Measurements from ENCODE around the gene MYORG.

Gene MYORG

DNA sequence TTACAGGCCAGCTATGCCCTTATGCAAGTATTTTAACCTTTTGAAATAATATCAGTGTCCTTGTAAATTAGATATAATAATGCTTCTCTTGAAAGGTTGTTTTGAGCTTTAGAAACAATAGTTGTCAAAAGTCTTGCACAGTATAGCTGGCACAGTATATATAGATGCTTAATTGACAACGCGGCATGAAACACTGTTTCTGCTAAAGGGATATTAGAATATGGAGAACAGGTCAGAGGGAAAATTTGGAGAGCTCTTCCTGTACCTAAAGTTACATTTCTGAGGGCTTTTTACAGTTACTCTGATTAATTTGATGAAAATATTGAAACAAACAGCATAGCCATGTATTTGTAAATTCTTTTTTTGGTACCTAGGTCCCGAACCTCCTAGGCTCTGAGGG, 42.9 kb downstream of the MYORG start:
- DNase-seq (ENCODE audit: low read depth, low spot score) = no peak

GRCh38 chr9:34332076-34332964, 44.4 kb downstream of the MYORG start:
- DNase-seq (ENCODE audit: low read depth, low spot score) = peak; percentile 28

DNA sequence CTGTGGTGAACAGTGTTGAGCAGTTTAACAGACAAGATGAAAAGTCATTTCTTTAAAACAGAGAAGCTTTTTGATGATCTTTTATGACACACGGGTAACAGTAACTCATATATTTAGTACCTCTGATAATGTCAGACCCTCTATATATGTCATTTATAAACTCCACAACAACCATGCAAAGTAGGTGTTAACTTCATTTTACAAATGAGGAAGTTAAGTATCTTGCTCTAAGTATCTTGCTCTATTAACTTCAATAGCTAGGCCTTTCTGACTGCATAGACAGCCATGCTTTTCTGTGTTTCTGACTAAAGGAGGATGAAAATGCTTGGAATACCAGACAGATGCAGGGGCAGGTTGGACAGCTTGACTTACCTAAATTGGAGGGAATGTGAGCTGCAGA, 45.5 kb downstream of the MYORG start:
- DNase-seq (ENCODE audit: low read depth, low spot score) = no peak

DNA sequence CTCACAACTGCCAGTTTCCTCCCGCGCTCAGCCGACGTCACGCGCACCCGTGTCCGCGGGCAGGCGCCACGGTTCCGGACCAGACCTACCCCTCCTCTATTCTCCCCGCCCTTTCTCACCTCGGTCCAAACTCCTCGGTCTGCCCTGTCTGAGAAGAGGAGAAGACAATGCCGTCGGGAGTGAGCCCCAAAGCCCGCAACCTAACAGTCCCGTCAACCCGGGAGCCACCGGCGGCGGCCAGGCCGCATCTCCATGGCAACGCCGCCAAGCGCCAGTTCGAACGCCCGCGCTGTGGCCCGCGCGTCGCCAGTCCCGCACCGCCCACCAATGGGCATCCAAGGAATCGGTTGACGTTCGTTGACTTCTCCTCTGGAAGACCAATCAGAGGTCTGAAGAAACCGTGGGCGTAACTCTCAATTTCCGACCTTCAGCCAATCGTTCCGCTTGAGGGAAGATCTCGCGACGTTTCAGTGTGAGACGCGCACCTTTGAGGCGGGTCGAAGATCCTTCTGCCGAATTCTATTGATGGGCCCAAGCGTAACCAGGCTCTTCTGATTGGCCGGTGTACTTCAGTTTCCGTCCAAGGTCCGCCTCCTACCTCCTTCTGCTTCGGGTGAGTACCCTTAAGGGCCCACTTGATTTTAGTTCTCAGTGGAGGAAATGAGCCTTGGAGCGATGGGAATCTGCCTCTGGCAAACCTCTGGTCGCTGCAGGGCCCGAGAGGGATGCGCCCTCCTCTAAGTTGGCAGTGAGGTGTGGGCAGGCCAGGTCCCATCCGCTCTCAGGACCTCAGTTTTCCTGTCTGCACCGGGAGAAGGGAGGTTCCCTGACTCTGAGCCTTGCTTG, 47.5 kb downstream of the MYORG start, which contains the start of the genes KIF24 and NUDT2:
KIF24 (minus strand) TSS at position 282 of the 846 bp plus-strand sequence. CDS start 17,922 bp downstream, outside the sequence.
NUDT2 (plus strand) TSS at position 583 of the 846 bp plus-strand sequence. CDS start 9,471 bp downstream, outside the sequence.
- peak; percentile 99 for DNase-seq (ENCODE audit: low read depth, low spot score)

- DNase-seq (ENCODE audit: low read depth, low spot score) = no peak
Observed at GRCh38 chr9:34328500-34328986, 48.2 kb downstream of the MYORG start.

GRCh38 chr9:34326690-34327089, 50.0 kb downstream of the MYORG start:
- no peak for DNase-seq (ENCODE audit: low read depth, low spot score)

DNA sequence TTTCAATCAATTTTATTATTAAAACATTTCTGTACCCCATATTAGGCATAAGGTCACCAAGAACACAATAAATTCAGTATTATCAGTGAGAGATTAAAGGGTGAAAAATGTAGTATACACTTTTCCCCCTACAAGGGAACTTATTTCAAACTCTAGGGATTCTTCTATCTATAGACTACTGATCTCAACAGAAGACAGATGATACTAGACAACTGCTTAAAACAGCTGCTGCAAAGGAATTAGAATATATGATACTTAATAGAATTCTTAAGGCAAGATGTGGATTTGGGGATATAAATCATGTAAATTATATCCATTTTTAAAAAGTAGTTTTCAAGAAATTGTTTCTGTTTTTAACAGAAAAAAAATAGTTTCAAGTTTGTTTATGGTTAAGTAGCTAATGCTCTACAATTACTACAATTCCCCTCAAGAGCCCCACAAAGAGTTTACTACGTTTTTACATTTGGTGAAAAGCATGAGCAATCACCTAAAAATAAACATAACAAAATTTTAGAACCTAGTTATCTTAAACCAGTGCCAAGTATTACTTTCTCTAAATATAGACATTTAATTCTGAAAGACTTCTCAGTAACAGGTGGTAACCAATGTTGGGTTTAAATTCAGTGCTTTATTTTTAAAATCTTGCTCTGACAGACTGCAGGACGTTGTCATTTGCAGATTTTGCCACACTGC, 53.7 kb downstream of the MYORG start:
- DNase-seq (ENCODE audit: low read depth, low spot score) = no peak

DNA sequence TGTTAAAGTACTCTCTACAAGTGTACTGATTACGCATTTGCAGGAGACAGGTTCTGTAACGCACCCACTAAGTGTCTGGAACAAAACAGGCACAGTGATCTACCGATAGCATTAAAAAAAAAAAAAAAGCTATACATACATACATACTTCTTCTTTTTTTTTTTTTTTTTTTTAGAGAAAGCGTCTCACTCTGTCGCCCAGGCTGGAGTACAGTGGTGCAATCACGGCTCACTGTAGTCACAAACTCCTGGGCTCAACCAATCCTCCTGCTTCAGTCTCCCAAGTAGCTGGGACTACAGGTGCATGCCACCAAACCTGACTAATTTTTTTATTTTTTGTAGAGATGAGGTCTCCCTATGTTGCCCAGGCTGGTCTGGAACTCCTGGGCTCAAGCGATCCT, 55.2 kb downstream of the MYORG start:
- DNase-seq (ENCODE audit: low read depth, low spot score) = no peak

- DNase-seq (ENCODE audit: low read depth, low spot score) = no peak
Observed at GRCh38 chr9:34318163-34318790, 58.4 kb downstream of the MYORG start.

GRCh38 chr9:34317436-34317835, 59.3 kb downstream of the MYORG start:
- no peak for DNase-seq (ENCODE audit: low read depth, low spot score)

Data from smooth muscle cell of the brain vasculature (primary cell).